ENCODE measurements around the gene HDAC7.
A peak's percentile ranks its signal among the peaks of the same experiment; 100 is the strongest.

Gene HDAC7

DNA sequence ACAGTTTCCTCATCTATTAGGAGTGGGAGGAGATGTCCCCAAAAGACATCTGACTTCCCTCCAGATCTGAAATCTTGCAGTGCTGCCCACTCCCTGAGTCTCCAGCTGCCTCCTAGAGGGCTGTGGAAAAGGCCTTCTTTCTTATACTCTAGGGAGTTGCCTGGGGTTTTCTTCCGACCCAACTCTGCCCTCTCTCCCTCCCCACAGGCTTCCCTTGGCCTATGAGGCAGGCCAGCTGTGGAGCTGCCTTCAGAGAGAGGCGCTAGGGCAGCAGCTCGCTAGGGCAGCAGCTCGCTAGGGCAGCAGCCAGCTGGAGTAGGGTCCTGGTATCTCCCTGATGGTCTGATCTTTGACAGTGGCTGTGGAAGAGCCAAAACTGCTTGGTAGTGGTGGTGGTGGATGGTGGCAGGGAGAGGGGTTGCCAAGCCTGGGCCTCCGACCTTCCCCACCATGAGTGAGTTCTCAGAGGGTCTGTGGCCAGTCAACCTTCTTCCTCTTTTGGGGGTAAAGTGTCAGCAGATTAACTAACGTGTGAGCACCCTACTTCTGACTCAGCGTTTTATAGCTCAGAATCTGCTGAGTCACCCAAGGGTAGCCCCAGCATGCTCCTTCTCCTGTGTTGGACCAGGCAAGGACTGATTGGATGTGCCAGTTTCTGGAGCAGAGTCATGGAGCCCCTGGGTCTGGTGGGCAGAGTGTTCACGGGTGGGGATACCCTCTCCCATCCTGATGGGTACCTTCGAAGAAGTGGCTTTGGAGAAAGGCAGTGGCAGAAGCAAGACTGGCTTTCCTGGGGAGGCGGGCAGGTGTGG, 44.4 kb downstream of the HDAC7 start:
- Histone ChIP-seq H3K4me3 (ENCODE audit: low read length, poor library complexity, severe bottlenecking) (peak overlapping the region; percentile 22), H3K79me2 (ENCODE audit: insufficient read depth, low read length) (peaks cover 10% of the 10 kb centered on the region), H3K4me1 (ENCODE audit: insufficient read depth, low read length, poor library complexity, severe bottlenecking) (peaks cover 49% of the 10 kb centered on the region), H4K20me1 (ENCODE audit: insufficient read depth, low read length, poor library complexity, severe bottlenecking) (peaks cover 5% of the 10 kb centered on the region), H3K9me3 (ENCODE audit: insufficient read depth, low read depth, low read length) (no peaks in the 10 kb centered on the region), H3K9me2 (replicated peaks; ENCODE audit: low read depth, low read length) (no peaks in the 10 kb centered on the region), H3K4me2 (ENCODE audit: low read depth, low read length, poor library complexity, severe bottlenecking) (peak overlapping the region; percentile 92), H3F3A (ENCODE audit: low read depth) (no peaks in the 10 kb centered on the region; the same call in 1 of the 2 replicates), H2AFZ (ENCODE audit: low read length) (no peak overlapping the region), H3K27me3 (ENCODE audit: insufficient read depth, low read length, poor library complexity, severe bottlenecking) (no peaks in the 10 kb centered on the region), H3K36me3 (ENCODE audit: insufficient read depth, low read length) (no peaks in the 10 kb centered on the region), H3K9ac (ENCODE audit: low read depth, low read length, poor library complexity, severe bottlenecking) (peak overlapping the region; percentile 25)
- TF ChIP-seq EZH2phosphoT487 (IDR thresholded peaks at IDR 0.05; ENCODE audit: borderline replicate concordance) = no peak
- TF ChIP-seq, protein P1, sequence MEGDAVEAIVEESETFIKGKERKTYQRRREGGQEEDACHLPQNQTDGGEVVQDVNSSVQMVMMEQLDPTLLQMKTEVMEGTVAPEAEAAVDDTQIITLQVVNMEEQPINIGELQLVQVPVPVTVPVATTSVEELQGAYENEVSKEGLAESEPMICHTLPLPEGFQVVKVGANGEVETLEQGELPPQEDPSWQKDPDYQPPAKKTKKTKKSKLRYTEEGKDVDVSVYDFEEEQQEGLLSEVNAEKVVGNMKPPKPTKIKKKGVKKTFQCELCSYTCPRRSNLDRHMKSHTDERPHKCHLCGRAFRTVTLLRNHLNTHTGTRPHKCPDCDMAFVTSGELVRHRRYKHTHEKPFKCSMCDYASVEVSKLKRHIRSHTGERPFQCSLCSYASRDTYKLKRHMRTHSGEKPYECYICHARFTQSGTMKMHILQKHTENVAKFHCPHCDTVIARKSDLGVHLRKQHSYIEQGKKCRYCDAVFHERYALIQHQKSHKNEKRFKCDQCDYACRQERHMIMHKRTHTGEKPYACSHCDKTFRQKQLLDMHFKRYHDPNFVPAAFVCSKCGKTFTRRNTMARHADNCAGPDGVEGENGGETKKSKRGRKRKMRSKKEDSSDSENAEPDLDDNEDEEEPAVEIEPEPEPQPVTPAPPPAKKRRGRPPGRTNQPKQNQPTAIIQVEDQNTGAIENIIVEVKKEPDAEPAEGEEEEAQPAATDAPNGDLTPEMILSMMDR (conservative IDR thresholded peaks at IDR 0.05; ENCODE audit: low read length) = no peak

DNA sequence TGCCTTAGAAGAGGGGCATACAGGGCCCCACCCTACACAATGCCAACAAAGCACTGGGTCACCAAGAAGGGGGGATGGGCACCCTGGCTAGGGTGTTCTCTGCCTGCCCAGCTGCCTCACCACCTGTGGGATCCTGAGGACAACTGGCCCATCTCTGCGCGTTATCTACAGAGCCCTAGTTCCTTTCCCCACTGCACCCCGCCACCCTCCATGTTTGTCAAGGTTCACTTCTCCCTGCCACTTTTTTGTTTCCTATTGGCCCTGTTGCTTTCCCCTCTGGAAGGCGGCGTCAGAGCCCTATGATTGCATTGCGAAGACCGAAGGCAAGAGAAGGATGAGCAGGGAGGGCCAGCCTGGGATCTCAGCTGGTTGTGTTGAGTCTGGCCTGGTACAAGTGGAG, 45.0 kb downstream of the HDAC7 start:
- H3K4me2 ChIP-seq (ENCODE audit: low read depth, low read length, poor library complexity, severe bottlenecking) = peak overlapping the region; percentile 92
- H3K9me2 ChIP-seq (replicated peaks; ENCODE audit: low read depth, low read length) = no peaks in the 10 kb centered on the region
- H3K79me2 ChIP-seq (ENCODE audit: insufficient read depth, low read length) = peaks cover 10% of the 10 kb centered on the region
- H2AFZ ChIP-seq (ENCODE audit: low read length) = no peak overlapping the region
- H3K27me3 ChIP-seq (ENCODE audit: insufficient read depth, low read length, poor library complexity, severe bottlenecking) = no peaks in the 10 kb centered on the region
- peak overlapping the region; percentile 80 for H3K4me3 ChIP-seq (ENCODE audit: low read length, poor library complexity, severe bottlenecking)
- H3K4me1 ChIP-seq (ENCODE audit: insufficient read depth, low read length, poor library complexity, severe bottlenecking) = peaks cover 49% of the 10 kb centered on the region
- no peaks in the 10 kb centered on the region for H3K36me3 ChIP-seq (ENCODE audit: insufficient read depth, low read length)
- no peaks in the 10 kb centered on the region for H3K9me3 ChIP-seq (ENCODE audit: insufficient read depth, low read depth, low read length)
- H3K9ac ChIP-seq (ENCODE audit: low read depth, low read length, poor library complexity, severe bottlenecking) = peak overlapping the region; percentile 25
- H3F3A ChIP-seq (ENCODE audit: low read depth) = no peaks in the 10 kb centered on the region; the same call in 1 of the 2 replicates
- TF ChIP-seq, protein P1 (conservative IDR thresholded peaks at IDR 0.05; ENCODE audit: low read length) = no peak
- no peak for TF ChIP-seq EZH2phosphoT487 (IDR thresholded peaks at IDR 0.05; ENCODE audit: borderline replicate concordance)
- peaks cover 5% of the 10 kb centered on the region for H4K20me1 ChIP-seq (ENCODE audit: insufficient read depth, low read length, poor library complexity, severe bottlenecking)

DNA sequence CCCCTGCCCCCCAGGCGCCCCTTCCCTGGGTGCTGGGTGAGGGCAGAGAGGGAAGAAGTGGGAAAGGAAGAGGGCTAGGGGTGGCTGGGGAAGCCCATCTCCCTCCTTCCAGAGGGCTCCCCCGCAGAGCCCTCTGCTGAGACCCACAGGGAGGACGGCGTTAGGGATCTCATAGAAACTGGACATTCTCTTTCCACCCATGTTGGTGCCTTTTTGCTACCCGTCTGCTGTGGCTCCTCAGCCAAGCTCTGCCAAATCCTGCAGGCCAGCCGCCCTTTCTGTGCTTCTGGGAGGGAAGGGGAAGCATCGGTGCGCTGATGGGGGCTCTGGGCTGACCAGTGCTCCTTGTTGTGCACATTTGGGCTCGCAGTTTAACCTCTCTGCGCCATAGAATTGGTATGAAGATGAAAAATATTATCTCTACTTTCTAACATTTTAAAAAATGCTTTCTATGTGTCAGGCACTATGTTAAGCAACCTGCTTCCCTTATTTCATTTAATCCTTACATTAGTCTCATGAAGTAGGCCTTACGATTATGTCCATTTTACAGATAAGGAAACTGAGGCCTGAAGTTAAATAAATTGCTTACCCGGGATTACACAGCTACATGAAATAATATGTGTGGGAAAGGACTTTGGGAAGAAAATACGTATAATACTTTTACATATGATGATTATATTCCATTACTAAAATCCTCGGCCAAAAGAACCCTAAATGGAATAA, 45.7 kb downstream of the HDAC7 start:
- peak overlapping the region; percentile 73 for H3K9ac ChIP-seq (ENCODE audit: low read depth, low read length, poor library complexity, severe bottlenecking)
- peaks cover 4% of the 10 kb centered on the region for H4K20me1 ChIP-seq (ENCODE audit: insufficient read depth, low read length, poor library complexity, severe bottlenecking)
- H3K79me2 ChIP-seq (ENCODE audit: insufficient read depth, low read length) = peaks cover 10% of the 10 kb centered on the region
- peak overlapping the region; percentile 92 for H3K4me2 ChIP-seq (ENCODE audit: low read depth, low read length, poor library complexity, severe bottlenecking)
- no peaks in the 10 kb centered on the region for H3K9me3 ChIP-seq (ENCODE audit: insufficient read depth, low read depth, low read length)
- no peaks in the 10 kb centered on the region; the same call in 1 of the 2 replicates for H3F3A ChIP-seq (ENCODE audit: low read depth)
- H2AFZ ChIP-seq (ENCODE audit: low read length) = peak overlapping the region; percentile 91; the same call in 1 of the 2 replicates
- no peaks in the 10 kb centered on the region for H3K9me2 ChIP-seq (replicated peaks; ENCODE audit: low read depth, low read length)
- no peaks in the 10 kb centered on the region for H3K27me3 ChIP-seq (ENCODE audit: insufficient read depth, low read length, poor library complexity, severe bottlenecking)
- peak overlapping the region; percentile 80 for H3K4me3 ChIP-seq (ENCODE audit: low read length, poor library complexity, severe bottlenecking)
- H3K36me3 ChIP-seq (ENCODE audit: insufficient read depth, low read length) = no peaks in the 10 kb centered on the region
- no peak for TF ChIP-seq EZH2phosphoT487 (IDR thresholded peaks at IDR 0.05; ENCODE audit: borderline replicate concordance)
- TF ChIP-seq, protein P1 (conservative IDR thresholded peaks at IDR 0.05; ENCODE audit: low read length) = no peak
- H3K4me1 ChIP-seq (ENCODE audit: insufficient read depth, low read length, poor library complexity, severe bottlenecking) = peaks cover 49% of the 10 kb centered on the region
